ENCODE measurements around the gene ZFP92. TPM values are rescaled to one million over a fixed set of nuclear protein-coding genes. Genes with fewer than 3 reads are reported as not detected.

Gene ZFP92
- total RNA-seq, 1 donor from 2014 or later: 0.49 TPM

DNA sequence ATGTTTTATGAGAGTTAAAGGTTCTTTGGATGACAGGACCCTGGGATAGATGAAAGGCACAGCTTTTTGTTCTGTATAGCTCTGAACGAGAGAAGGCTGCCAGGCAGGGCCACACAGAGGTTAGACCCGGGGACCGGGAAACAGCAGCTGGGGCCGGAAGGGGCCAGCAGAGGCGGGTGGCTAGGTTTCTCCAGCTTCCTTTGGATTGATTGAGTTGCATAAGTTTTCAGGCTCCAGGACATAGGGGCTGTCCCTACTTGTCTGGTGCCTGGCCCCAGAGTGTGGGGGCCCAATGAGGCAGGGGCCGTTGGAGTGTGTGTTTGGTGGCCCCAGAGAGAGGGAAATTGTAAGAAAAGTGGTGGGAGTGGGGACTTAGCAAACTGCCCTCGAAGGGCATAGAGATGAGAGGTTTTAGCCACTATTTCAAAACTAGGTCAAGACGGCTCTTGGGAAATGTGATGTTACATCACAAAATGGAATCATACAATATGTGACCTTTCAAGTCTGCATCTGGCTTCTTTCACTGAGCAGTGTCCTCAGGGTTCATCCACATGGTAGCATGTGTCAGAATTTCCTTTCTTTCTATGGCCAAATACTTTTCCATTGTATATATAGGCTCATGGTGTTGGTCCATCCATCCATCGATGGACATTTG is 3.7 kb downstream of the ZFP92 start:
- H3K4me3 ChIP-seq: no peak overlapping the region
- peaks cover 8% of the 10 kb centered on the region for H3K27me3 ChIP-seq (ENCODE audit: low read depth)
- peak; percentile 27 for DNase-seq
- H3K36me3 ChIP-seq: no peaks in the 10 kb centered on the region
- TF ChIP-seq, protein P1, sequence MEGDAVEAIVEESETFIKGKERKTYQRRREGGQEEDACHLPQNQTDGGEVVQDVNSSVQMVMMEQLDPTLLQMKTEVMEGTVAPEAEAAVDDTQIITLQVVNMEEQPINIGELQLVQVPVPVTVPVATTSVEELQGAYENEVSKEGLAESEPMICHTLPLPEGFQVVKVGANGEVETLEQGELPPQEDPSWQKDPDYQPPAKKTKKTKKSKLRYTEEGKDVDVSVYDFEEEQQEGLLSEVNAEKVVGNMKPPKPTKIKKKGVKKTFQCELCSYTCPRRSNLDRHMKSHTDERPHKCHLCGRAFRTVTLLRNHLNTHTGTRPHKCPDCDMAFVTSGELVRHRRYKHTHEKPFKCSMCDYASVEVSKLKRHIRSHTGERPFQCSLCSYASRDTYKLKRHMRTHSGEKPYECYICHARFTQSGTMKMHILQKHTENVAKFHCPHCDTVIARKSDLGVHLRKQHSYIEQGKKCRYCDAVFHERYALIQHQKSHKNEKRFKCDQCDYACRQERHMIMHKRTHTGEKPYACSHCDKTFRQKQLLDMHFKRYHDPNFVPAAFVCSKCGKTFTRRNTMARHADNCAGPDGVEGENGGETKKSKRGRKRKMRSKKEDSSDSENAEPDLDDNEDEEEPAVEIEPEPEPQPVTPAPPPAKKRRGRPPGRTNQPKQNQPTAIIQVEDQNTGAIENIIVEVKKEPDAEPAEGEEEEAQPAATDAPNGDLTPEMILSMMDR (IDR thresholded peaks at IDR 0.05; ENCODE audit: borderline replicate concordance): no peak
- intact Hi-C loops (cut with micrococcal nuclease): no loop called here
- peak overlapping the region; percentile 65 for H3K27ac ChIP-seq (replicated peaks)
- no peaks in the 10 kb centered on the region for H3K9me3 ChIP-seq (replicated peaks)
- peaks cover 5% of the 10 kb centered on the region for H3K4me1 ChIP-seq

DNA sequence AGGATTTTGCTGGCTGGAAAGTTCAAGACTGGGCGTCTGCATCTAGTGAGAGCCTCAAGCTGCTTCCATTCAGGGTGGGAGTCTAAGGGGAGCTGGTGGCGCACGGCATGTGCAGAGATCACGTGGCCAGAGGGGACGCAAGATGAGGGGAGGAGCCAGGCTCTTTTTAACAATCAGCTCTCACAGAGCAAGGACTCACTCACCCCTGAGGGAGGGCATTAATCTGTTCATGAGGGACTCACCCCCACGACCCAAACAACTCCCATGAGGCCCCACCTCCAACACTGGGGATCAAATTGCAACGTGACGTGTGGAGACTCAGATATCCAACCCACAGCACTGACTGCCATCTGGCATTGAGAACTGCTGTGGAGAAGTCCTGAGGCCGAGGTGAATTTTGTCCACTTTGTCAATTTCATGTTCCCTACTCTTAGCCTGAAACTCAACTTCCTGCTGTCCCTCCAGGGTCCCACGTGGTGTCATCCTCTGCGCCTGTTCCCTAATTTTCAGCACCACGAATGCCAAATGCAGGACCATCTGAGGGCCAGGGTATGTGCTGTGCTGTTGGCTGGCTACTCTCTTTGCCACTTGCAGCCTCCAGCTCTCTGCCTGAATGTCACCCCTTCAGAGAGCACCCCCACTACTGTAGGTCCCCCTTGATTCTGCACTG is 5.6 kb downstream of the ZFP92 start:
- intact Hi-C loops (cut with micrococcal nuclease): no loop called here

DNA sequence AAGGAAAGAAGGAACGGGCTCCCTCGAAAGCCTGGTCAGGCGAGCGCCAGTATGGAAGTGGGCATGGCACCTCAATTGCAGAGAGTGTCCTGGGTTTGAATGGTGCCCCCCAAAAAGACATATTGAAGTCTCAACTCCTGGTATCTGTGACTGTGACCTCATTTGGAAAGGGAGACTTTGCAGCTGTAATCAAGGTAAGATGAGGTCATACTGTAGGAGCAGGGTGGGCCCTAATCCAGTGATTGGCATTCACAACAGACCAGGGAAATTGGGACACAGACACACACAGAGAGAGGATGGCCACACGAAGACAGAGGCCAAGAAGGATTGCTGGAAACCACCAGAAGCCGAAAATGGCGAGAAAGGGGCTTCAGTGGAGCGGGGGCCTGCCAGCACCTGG is 6.4 kb downstream of the ZFP92 start:
- no peak for DNase-seq
- Histone ChIP-seq H3K36me3 (no peaks in the 10 kb centered on the region), H3K4me3 (no peak overlapping the region), H3K9me3 (replicated peaks) (no peaks in the 10 kb centered on the region), H3K4me1 (no peaks in the 10 kb centered on the region), H3K27me3 (ENCODE audit: low read depth) (no peaks in the 10 kb centered on the region), H3K27ac (replicated peaks) (no peak overlapping the region)
- intact Hi-C loops (cut with micrococcal nuclease): no loop called here
- TF ChIP-seq, protein P1 (IDR thresholded peaks at IDR 0.05; ENCODE audit: borderline replicate concordance): no peak

More for the DNA sequence above, 5.6 kb downstream of the ZFP92 start:
- no peaks in the 10 kb centered on the region for H3K4me1 ChIP-seq
- peaks cover 4% of the 10 kb centered on the region for H3K27me3 ChIP-seq (ENCODE audit: low read depth)
- no peak for DNase-seq
- no peak overlapping the region for H3K27ac ChIP-seq (replicated peaks)
- H3K36me3 ChIP-seq: no peaks in the 10 kb centered on the region
- no peak overlapping the region for H3K4me3 ChIP-seq
- TF ChIP-seq, protein P1 (IDR thresholded peaks at IDR 0.05; ENCODE audit: borderline replicate concordance): no peak
- H3K9me3 ChIP-seq (replicated peaks): no peaks in the 10 kb centered on the region

GRCh38 chrX:153420851-153421599 is 9.8 kb downstream of the ZFP92 start:
- intact Hi-C loops (cut with micrococcal nuclease): no loop called here
- TF ChIP-seq, protein P1 (IDR thresholded peaks at IDR 0.05; ENCODE audit: borderline replicate concordance): no peak
- no peak for DNase-seq
- Histone ChIP-seq H3K9me3 (replicated peaks) (no peaks in the 10 kb centered on the region), H3K4me1 (peaks cover 4% of the 10 kb centered on the region), H3K36me3 (no peaks in the 10 kb centered on the region), H3K27me3 (ENCODE audit: low read depth) (no peaks in the 10 kb centered on the region), H3K4me3 (no peak overlapping the region), H3K27ac (replicated peaks) (no peak overlapping the region)

DNA sequence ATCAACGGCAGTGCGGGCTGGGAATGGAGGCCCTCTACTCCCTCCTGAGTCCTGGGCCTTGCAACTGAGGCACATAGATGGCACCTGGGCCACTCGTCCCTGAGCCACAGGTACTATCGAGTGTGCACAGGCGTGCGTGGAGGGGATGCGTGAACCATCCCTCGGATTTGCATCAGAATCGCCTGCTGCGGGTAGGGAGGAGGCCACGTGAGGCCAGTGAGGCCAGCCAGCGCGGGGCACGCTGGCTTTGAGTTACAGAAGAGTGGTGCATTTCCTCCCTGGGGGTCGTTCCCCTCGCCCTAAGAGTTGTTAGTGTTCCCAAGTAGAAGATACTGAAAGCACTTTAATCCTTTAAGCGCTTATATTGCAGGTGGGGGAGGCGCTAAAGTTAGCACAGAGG is 10.6 kb downstream of the ZFP92 start:
- Histone ChIP-seq H3K4me1 (peaks cover 4% of the 10 kb centered on the region), H3K4me3 (no peak overlapping the region), H3K9me3 (replicated peaks) (no peaks in the 10 kb centered on the region), H3K27ac (replicated peaks) (no peak overlapping the region), H3K27me3 (ENCODE audit: low read depth) (no peaks in the 10 kb centered on the region), H3K36me3 (no peaks in the 10 kb centered on the region)
- intact Hi-C loops (cut with micrococcal nuclease): no loop called here
- TF ChIP-seq, protein P1 (IDR thresholded peaks at IDR 0.05; ENCODE audit: borderline replicate concordance): no peak
- DNase-seq: no peak

All from left ventricle myocardium inferior (tissue), 1 donor.